UCSD-AML1 (cell line): ENCODE results near the gene TBC1D16.
"Not testable (repeated sequence)": the region's sequence is repeated elsewhere in the genome, so short reads cannot be mapped to it uniquely, and the experiment has no call there.

Experiments used
- DNase-seq: peaks from one replicate; lab custom pipeline; 2025; ENCODE audit not compliant: unreplicated experiment; lab: John Stamatoyannopoulos, UW

The TBC1D16 gene

GRCh38 chr17:79904865-79905264 is 130.8 kb downstream of the TBC1D16 start:
- DNase-seq: no peak

GRCh38 chr17:79902146-79902791 is 133.4 kb downstream of the TBC1D16 start:
- DNase-seq: no peak

GRCh38 chr17:79901131-79901530 is 134.5 kb downstream of the TBC1D16 start:
- DNase-seq: no peak

- DNase-seq: no peak
Observed at GRCh38 chr17:79899584-79899983, 136.1 kb downstream of the TBC1D16 start.

GRCh38 chr17:79897243-79898063 is 138.2 kb downstream of the TBC1D16 start:
- DNase-seq: no peak

- not testable (repeated sequence) for DNase-seq
Observed at GRCh38 chr17:79893457-79893856, 142.2 kb downstream of the TBC1D16 start.

GRCh38 chr17:79892457-79893241 is 143.0 kb downstream of the TBC1D16 start:
- DNase-seq: no peak

- no peak for DNase-seq
Observed at GRCh38 chr17:79891113-79891730, 144.4 kb downstream of the TBC1D16 start.

- DNase-seq: no peak
Observed at GRCh38 chr17:79890706-79891105, 145.0 kb downstream of the TBC1D16 start.

- no peak for DNase-seq
Observed at GRCh38 chr17:79888811-79889634, 146.6 kb downstream of the TBC1D16 start.

- no peak for DNase-seq
Observed at GRCh38 chr17:79888009-79888540, 147.6 kb downstream of the TBC1D16 start.

- DNase-seq: no peak
Observed at GRCh38 chr17:79887451-79887991, 148.2 kb downstream of the TBC1D16 start.

GRCh38 chr17:79883202-79883601 is 152.5 kb downstream of the TBC1D16 start:
- no peak for DNase-seq
